ENCODE data around the gene SGCA.

Gene SGCA

GRCh38 chr17:50148226-50149090 is 17.3 kb upstream of the SGCA start:
- ATAC-seq (ENCODE audit: insufficient read depth, low read depth): peak; percentile 18
- Histone ChIP-seq H3K9ac (ENCODE audit: low read depth, low read length) (peak overlapping the region; percentile 89; the same call in 1 of the 2 replicates), H3K4me3 (ENCODE audit: low read depth in 1 of 2, low read length in 2 of 2) (peak overlapping the region; percentile 58 to 72; a peak in 3 of 4 replicates), H3K27me3 (ENCODE audit: insufficient read depth, low read length, poor library complexity) (no peaks in the 10 kb centered on the region), H3K36me3 (ENCODE audit: insufficient read depth, low read length) (peaks cover 34% of the 10 kb centered on the region), H3K27ac (ENCODE audit: low read length) (peak overlapping the region; percentile 42; the same call in 1 of the 2 replicates), H4K20me1 (ENCODE audit: insufficient read depth, low read length) (peaks cover 58% of the 10 kb centered on the region), H3K9me3 (ENCODE audit: insufficient read depth, low read length, severe bottlenecking) (no peaks in the 10 kb centered on the region), H3K79me2 (ENCODE audit: insufficient read depth, low read length) (peaks cover 46% of the 10 kb centered on the region), H3K4me1 (ENCODE audit: insufficient read depth, low read length) (peaks cover 59% of the 10 kb centered on the region), H2AFZ (ENCODE audit: low read depth, low read length) (no peak overlapping the region), H3K4me2 (ENCODE audit: insufficient read depth, low read length) (peak overlapping the region; percentile 88)
- peak; percentile 63 for DNase-seq
- no peak for TF ChIP-seq EZH2 (IDR thresholded peaks at IDR 0.05; ENCODE audit: borderline replicate concordance, low read depth, low read length, severe bottlenecking)
- no peak for TF ChIP-seq CTCF (IDR thresholded peaks at IDR 0.05; ENCODE audit: borderline replicate concordance, extremely low read depth, low read length, poor library complexity, severe bottlenecking)

GRCh38 chr17:50149091-50149416 is 16.8 kb upstream of the SGCA start:
- H3K4me2 ChIP-seq (ENCODE audit: insufficient read depth, low read length): peak overlapping the region; percentile 88
- peaks cover 46% of the 10 kb centered on the region for H3K79me2 ChIP-seq (ENCODE audit: insufficient read depth, low read length)
- no peaks in the 10 kb centered on the region for H3K9me3 ChIP-seq (ENCODE audit: insufficient read depth, low read length, severe bottlenecking)
- H3K4me1 ChIP-seq (ENCODE audit: insufficient read depth, low read length): peaks cover 59% of the 10 kb centered on the region
- H2AFZ ChIP-seq (ENCODE audit: low read depth, low read length): peak overlapping the region; percentile 65
- H3K4me3 ChIP-seq (ENCODE audit: low read depth in 1 of 2, low read length in 2 of 2): peak overlapping the region; percentile 58 to 72
- peaks cover 54% of the 10 kb centered on the region for H4K20me1 ChIP-seq (ENCODE audit: insufficient read depth, low read length)
- DNase-seq (no peak), ATAC-seq (ENCODE audit: insufficient read depth, low read depth) (no peak)
- H3K27me3 ChIP-seq (ENCODE audit: insufficient read depth, low read length, poor library complexity): no peaks in the 10 kb centered on the region
- H3K27ac ChIP-seq (ENCODE audit: low read length): peak overlapping the region; percentile 65
- peaks cover 28% of the 10 kb centered on the region for H3K36me3 ChIP-seq (ENCODE audit: insufficient read depth, low read length)
- TF ChIP-seq CTCF (IDR thresholded peaks at IDR 0.05; ENCODE audit: borderline replicate concordance, extremely low read depth, low read length, poor library complexity, severe bottlenecking) (no peak), EZH2 (IDR thresholded peaks at IDR 0.05; ENCODE audit: borderline replicate concordance, low read depth, low read length, severe bottlenecking) (no peak)
- H3K9ac ChIP-seq (ENCODE audit: low read depth, low read length): peak overlapping the region; percentile 89

GRCh38 chr17:50149417-50150353 is 16.1 kb upstream of the SGCA start:
- peak; percentile 18; the same call in 2 of the 3 replicates for ATAC-seq (ENCODE audit: insufficient read depth, low read depth)
- Histone ChIP-seq H3K27ac (ENCODE audit: low read length) (peak overlapping the region; percentile 66), H4K20me1 (ENCODE audit: insufficient read depth, low read length) (peaks cover 48% of the 10 kb centered on the region), H3K4me1 (ENCODE audit: insufficient read depth, low read length) (peaks cover 59% of the 10 kb centered on the region), H3K9me3 (ENCODE audit: insufficient read depth, low read length, severe bottlenecking) (no peaks in the 10 kb centered on the region), H3K27me3 (ENCODE audit: insufficient read depth, low read length, poor library complexity) (no peaks in the 10 kb centered on the region), H3K79me2 (ENCODE audit: insufficient read depth, low read length) (peaks cover 46% of the 10 kb centered on the region), H3K9ac (ENCODE audit: low read depth, low read length) (peak overlapping the region; percentile 89), H3K36me3 (ENCODE audit: insufficient read depth, low read length) (peaks cover 22% of the 10 kb centered on the region), H3K4me3 (ENCODE audit: low read depth in 1 of 2, low read length in 2 of 2) (peak overlapping the region; percentile 58 to 72), H3K4me2 (ENCODE audit: insufficient read depth, low read length) (peak overlapping the region; percentile 88), H2AFZ (ENCODE audit: low read depth, low read length) (peak overlapping the region; percentile 76)
- DNase-seq: peak; percentile 58
- TF ChIP-seq EZH2 (IDR thresholded peaks at IDR 0.05; ENCODE audit: borderline replicate concordance, low read depth, low read length, severe bottlenecking): no peak
- peak; percentile 34 for TF ChIP-seq CTCF (IDR thresholded peaks at IDR 0.05; ENCODE audit: borderline replicate concordance, extremely low read depth, low read length, poor library complexity, severe bottlenecking)
